Stimulated activated CD4-positive, alpha-beta T cell treated with anti-CD3 and anti-CD28 coated beads, Interleukin-1b, Interleukin-23, amount 100 ng/mL, for 24 hours (primary cell): ENCODE results near the gene SPEM3.

Experiments
- DNase-seq, 4 experiments: peaks; one replicate each; pipeline ENCODE4 v3.0.0-alpha.2; 2020; ENCODE audit warnings: low read depth in 4 of 4, low spot score in 1 of 4

Gene SPEM3

DNA sequence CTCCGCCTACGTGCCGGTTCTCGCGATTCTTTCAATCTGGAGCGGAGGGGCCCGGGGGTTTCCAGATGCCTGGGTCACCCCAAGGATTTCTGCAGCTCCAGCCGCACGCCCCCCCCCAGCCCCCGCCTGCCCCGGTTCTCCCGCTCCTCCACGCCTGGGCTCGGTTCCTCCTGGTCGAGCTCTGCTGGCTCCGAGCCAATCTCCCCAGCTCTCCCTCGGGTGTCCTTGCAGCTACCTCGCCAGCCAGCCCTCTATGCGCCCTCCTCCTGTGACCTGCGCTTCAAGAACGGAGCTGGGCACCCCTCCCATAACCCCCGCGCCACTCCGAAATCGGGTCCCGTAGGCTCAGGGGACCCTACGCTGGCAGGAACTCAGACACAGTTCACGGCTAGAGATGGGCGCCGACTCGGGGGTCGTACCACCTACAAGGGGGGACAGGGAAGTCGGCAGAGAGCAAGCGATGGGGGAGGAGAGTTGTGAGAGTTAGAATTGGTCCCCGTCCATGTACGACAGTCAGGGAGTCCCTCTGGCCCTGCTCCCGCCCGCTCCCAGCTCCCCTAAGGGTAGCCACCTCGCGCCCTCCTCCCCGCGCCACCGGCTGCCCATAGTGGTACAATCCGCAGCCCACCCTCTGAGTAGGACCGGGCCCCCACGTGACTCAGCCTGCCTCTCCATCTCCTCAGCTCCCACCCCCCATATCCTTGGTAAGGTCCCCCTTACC lies 11.6 kb downstream of the SPEM3 start:
- peak in 1 of 4 experiments; percentile 51 for DNase-seq

DNA sequence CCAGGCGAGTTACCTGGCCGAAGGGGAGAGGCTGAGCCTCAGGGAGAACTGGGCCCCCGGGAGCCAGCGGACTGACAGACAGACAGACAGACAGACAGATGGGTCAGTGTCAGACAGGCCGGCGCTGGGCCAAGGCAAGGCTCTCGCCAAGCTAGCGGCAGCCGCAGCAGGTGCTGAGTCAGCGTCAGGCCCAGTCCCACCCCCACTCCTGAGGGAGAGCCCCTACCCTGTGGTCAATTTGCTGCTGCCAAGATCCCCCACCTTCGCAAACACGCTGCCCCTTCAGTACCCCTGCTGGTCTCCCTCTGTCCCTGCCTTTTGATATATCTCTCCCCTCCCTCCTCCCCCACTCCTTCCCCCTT lies 12.2 kb downstream of the SPEM3 start:
- DNase-seq: no peak

DNA sequence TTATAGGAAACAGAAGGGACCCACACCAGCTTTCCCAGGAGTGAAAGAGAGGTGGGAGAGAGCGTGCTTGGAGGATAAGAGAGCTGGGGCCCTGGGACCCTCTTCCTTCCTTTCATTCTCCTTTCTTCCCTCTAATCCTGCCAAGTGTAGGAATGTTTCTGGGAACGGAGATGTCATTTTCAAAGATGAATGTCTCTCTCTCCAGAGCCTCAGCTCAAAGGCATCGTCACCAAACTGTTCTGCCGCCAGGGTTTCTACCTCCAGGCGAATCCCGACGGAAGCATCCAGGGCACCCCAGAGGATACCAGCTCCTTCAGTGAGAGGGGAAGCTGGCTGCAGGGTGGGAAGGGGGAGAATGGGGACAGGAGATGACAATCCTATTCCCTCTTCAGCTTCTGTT lies 12.6 kb downstream of the SPEM3 start:
- DNase-seq: no peak

GRCh38 chr17:7442142-7442541 lies 13.5 kb downstream of the SPEM3 start:
- no peak for DNase-seq

GRCh38 chr17:7443499-7444485 lies 15.1 kb downstream of the SPEM3 start:
- no peak for DNase-seq

DNA sequence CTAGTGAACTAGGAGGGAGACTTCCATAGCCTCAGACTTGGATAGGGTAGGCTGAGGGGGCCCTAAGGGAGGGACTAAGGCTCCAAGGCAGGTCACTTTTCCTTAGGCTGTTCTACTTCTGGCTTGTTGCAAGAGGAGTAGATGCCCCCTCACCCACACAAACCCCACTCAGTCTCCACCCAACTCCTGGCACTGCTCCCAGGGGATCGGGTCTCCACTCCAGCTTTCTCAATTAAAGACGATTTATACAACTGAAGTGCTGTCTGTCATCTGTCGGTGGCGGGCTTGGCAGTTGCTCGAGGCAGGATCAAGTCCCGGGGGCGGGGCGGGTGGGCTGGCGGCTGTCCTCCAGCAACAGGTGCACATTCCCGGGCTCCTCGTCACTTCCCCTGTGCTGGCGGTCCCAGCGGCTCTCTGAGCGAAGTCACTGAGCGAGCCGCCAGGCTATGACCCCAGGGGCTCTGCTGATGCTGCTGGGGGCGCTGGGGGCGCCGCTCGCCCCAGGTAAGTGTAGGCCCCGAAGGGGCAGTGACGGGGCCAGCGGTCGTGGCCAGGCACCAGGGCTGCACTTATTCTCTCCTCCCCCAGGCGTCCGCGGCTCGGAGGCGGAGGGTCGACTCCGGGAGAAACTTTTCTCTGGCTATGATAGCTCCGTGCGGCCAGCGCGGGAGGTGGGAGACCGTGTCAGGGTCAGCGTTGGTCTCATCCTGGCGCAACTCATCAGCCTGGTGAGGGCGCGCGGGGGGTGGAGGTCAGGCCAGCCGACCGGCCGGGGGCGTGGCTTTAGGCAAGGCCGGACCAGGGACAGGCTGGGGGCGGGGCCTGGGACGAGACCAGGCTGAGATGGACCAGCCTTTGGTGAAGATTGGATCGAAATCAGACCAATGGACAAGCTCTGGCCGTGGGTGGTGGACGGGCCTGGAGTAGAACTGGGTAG lies 16.3 kb downstream of the SPEM3 start, which contains the start of gene CHRNB1:
TSS of gene CHRNB1 (plus strand) at position 380 of the 937 bp plus-strand sequence. CDS start at position 447, 67 bp downstream.
- DNase-seq: no peak

GRCh38 chr17:7445619-7445968 lies 16.9 kb downstream of the SPEM3 start:
- DNase-seq: no peak

- DNase-seq: no peak
Observed at GRCh38 chr17:7448461-7448860, 19.8 kb downstream of the SPEM3 start.

- DNase-seq: no peak
Observed at GRCh38 chr17:7459961-7460545, 31.4 kb downstream of the SPEM3 start.

- DNase-seq: no peak
Observed at GRCh38 chr17:7460850-7461660, 32.4 kb downstream of the SPEM3 start.

DNA sequence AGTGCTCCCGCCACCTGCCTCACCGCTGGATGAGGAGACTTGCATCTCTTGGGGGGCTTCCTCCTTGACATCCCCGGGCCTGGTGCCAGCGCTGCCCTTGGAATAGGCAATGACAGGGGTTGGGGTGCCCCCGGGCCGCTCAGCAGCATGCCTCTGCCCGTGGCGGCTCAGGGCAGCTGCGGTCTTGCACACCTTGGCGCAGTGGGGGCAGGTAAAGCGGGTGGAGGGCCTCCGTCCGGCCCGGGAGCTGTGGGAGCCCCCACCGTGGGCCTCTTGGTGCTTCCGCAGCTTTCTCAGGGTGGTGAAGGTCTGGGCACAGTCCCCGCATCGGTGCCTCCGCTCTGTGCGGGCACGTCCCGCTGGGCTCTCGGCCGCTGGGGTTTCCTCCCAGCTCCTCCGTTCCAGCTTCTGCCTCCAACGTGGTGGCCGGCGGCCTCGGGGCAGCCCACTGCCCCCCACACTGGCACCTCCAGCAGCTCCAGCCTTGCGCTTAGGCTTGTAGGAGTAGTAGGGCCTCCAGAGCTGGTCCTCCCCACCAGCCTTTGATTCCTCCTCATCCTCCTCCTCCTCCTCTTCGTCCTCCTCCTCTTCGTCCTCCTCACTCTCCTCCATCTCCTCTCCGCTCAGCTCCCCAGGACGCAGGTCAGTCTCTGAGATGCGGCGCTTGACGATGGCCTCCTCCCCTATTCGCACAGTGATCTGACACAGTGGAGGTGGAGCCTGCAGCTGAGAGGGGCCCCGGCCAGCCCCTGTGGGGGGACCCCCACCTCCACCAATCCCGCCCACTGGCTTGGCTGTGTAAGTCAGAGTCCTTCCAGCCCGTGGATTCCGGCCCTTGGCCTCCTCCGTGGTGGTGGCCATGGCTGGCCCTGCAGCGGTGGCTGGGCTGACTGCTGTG lies 34.1 kb downstream of the SPEM3 start:
- no peak for DNase-seq

DNA sequence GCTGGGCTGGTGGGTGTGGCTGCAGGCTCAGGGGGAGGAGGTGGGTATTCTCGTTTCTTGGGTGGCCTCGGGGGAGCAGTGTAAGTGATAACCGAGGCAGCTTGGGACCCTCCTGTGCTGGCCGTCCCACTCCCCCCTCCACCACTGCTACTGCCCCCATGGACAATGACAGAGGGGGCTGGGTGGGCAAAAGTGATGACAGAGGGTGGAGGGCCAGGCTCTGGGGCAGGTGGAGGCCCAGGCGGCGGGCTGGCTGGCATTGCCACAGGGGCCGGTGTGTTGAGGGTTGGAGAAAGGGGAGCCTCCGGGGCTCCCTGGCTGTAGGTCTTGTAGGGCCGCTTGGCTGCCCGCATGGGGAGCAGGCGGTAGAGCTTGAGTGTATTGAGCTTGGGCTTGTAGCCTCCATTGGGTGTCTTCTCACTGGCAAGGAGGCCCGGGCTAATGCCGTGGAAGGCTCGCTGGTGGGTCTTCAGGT lies 34.8 kb downstream of the SPEM3 start:
- no peak for DNase-seq

DNA sequence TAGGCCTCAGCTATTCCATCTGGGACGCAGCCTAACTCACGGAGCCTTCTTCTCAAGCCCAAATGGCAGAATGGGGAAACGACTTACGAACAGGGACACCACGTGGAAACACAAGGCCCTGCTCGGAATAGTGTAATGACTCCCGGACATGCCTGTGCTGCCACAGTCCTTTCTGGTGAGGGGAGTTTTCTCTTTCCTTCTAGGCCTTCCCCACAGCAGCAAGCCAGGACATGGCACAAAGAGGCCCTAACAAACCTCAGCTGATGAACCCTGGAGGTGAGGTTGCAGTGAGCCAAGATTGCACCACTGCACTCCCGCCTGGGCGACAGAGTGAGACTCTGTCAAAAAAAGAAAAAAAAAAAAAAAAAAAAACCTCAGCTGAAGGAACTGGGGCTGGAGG lies 35.4 kb downstream of the SPEM3 start:
- DNase-seq: no peak

- DNase-seq: no peak
Observed at GRCh38 chr17:7465597-7466275, 37.1 kb downstream of the SPEM3 start.

DNA sequence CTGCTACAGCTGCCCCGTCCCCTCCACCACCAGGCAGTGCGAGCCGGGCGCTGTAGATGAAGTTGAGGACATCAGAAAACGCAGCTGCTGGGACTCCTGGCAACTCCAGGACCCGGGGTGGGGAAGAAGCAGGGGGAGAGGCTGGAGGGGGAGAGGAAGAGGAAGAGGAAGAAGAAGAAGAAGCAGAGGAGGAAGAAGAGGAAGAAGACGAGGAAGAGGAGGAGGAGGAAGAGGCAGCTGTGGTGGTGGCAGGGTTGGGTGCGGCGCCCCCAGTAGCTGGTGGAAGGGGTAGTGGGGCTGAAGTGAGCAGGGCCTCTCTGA lies 37.6 kb downstream of the SPEM3 start:
- DNase-seq: no peak

DNA sequence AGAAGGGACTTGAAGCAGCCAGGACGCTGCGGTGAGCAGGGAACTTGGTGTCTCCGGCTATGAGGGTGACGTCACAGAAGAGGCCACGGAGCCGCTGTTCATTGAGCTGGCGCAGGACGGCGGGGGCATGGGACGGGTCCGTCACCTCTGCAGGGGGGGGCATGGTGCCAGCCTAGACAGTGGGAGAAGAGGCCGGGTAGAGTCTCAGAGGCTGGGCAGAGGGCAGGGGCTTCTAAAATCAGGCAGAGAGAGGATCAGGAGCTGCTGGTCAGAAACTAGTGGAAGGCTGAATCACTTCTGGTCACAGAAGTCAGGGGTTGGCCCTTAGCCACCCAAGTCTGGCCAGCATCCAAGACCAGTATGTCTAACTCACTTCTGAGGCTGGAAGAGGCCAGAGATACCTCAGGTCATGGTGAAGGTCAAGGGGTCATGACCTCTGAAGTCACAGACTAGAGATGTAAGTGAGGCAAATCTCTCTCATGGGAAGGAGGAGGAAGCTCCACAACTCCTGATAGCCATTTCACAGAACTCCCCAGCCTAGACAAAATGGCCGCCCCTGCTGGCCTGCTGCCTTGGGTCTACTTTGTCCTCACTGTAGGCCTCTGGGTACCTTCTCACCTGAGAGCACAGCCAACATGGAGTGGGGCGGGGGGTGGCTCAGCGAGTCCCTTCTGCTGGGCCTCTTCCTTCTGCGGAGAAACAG lies 38.1 kb downstream of the SPEM3 start:
- DNase-seq: no peak

DNA sequence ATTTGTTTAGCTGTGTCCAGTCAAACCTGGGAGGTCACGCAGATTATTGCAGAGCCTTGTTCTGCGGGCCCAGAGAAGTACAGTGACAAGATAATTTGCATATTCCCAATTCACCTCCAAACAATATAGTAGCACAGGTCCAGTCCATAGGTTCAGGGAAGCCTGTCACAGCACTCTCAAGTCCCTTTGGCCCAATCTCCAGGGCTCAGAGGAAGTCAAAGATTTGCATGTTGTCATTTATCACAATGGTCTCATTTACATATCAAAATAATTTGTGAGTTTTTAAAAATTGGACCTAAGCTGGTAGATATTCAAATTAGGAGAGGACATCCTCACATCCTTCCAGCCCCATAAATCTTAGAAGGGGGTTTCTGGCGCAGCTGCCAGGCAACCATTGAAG lies 38.8 kb downstream of the SPEM3 start:
- no peak for DNase-seq

- DNase-seq: no peak
Observed at GRCh38 chr17:7468290-7468689, 39.6 kb downstream of the SPEM3 start.
